ENCODE measurements around the gene DLGAP1. TPM values are rescaled to one million over a fixed set of nuclear protein-coding genes. Genes with fewer than 3 reads are reported as not detected.
A peak's percentile ranks its signal among the peaks of the same experiment; 100 is the strongest.

DLGAP1 gene
- total and polyA plus RNA-seq, 2 experiments from 2014 or later: 17.0 to 48.5 TPM

DNA sequence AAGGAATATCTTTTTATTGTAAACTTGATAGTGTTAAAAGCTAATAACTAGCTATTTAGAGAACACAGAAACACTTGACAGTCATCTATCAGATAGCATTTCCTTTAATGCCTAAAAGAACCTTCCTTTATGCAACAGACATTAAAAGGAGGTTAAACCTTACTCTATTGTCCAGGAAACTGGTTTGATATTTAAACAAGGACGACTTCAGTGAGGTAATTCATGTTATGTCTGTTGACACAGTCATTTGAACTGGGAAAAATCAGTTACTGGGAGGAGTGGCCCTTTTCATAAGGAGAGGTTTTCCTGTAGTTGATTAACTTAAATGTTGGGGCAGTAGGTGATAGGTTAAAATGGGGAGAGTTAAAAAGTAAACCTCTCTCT lies 998.4 kb downstream of the DLGAP1 start:
- ATAC-seq (no peak), DNase-seq (ENCODE audit: low spot score) (no peak)
- Histone ChIP-seq H4K20me1 (replicated peaks; ENCODE audit: insufficient read depth) (no peaks in the 10 kb centered on the region), H3K9me2 (ENCODE audit: insufficient read depth) (no peaks in the 10 kb centered on the region), H3K4me2 (peak overlapping the region; percentile 88; the same call in 1 of the 2 replicates), H3F3A (replicated peaks; ENCODE audit: low read depth) (peaks cover 17% of the 10 kb centered on the region; the same call in 1 of the 2 replicates), H3K4me3 (peak overlapping the region; percentile 20; the same call in 1 of the 2 replicates), H3K27ac (ENCODE audit: low read depth) (peak overlapping the region; percentile 83), H3K79me2 (replicated peaks; ENCODE audit: insufficient read depth) (peaks cover 73% of the 10 kb centered on the region), H3K4me1 (ENCODE audit: insufficient read depth) (peaks cover 57% of the 10 kb centered on the region), H3K36me3 (ENCODE audit: insufficient read depth) (peaks cover 19% of the 10 kb centered on the region; the same call in 1 of the 2 replicates), H3K27me3 (ENCODE audit: insufficient read depth) (no peaks in the 10 kb centered on the region), H2AFZ (no peak overlapping the region)
- TF ChIP-seq ZNF331 (CRISPR knock-in tag; IDR thresholded peaks at IDR 0.05; ENCODE audit: low read depth) (no peak), STAT1 (IDR thresholded peaks at IDR 0.05; ENCODE audit: unreplicated experiment) (no peak), ZNF114 (CRISPR knock-in tag; IDR thresholded peaks at IDR 0.05) (no peak), CREB1 (CRISPR knock-in tag; IDR thresholded peaks at IDR 0.05; ENCODE audit: low read depth) (no peak), EZH2 (IDR thresholded peaks at IDR 0.05; ENCODE audit: low read depth, unreplicated experiment) (no peak), EZH2phosphoT487 (IDR thresholded peaks at IDR 0.05; ENCODE audit: unreplicated experiment) (no peak)
- TF ChIP-seq, protein P1, sequence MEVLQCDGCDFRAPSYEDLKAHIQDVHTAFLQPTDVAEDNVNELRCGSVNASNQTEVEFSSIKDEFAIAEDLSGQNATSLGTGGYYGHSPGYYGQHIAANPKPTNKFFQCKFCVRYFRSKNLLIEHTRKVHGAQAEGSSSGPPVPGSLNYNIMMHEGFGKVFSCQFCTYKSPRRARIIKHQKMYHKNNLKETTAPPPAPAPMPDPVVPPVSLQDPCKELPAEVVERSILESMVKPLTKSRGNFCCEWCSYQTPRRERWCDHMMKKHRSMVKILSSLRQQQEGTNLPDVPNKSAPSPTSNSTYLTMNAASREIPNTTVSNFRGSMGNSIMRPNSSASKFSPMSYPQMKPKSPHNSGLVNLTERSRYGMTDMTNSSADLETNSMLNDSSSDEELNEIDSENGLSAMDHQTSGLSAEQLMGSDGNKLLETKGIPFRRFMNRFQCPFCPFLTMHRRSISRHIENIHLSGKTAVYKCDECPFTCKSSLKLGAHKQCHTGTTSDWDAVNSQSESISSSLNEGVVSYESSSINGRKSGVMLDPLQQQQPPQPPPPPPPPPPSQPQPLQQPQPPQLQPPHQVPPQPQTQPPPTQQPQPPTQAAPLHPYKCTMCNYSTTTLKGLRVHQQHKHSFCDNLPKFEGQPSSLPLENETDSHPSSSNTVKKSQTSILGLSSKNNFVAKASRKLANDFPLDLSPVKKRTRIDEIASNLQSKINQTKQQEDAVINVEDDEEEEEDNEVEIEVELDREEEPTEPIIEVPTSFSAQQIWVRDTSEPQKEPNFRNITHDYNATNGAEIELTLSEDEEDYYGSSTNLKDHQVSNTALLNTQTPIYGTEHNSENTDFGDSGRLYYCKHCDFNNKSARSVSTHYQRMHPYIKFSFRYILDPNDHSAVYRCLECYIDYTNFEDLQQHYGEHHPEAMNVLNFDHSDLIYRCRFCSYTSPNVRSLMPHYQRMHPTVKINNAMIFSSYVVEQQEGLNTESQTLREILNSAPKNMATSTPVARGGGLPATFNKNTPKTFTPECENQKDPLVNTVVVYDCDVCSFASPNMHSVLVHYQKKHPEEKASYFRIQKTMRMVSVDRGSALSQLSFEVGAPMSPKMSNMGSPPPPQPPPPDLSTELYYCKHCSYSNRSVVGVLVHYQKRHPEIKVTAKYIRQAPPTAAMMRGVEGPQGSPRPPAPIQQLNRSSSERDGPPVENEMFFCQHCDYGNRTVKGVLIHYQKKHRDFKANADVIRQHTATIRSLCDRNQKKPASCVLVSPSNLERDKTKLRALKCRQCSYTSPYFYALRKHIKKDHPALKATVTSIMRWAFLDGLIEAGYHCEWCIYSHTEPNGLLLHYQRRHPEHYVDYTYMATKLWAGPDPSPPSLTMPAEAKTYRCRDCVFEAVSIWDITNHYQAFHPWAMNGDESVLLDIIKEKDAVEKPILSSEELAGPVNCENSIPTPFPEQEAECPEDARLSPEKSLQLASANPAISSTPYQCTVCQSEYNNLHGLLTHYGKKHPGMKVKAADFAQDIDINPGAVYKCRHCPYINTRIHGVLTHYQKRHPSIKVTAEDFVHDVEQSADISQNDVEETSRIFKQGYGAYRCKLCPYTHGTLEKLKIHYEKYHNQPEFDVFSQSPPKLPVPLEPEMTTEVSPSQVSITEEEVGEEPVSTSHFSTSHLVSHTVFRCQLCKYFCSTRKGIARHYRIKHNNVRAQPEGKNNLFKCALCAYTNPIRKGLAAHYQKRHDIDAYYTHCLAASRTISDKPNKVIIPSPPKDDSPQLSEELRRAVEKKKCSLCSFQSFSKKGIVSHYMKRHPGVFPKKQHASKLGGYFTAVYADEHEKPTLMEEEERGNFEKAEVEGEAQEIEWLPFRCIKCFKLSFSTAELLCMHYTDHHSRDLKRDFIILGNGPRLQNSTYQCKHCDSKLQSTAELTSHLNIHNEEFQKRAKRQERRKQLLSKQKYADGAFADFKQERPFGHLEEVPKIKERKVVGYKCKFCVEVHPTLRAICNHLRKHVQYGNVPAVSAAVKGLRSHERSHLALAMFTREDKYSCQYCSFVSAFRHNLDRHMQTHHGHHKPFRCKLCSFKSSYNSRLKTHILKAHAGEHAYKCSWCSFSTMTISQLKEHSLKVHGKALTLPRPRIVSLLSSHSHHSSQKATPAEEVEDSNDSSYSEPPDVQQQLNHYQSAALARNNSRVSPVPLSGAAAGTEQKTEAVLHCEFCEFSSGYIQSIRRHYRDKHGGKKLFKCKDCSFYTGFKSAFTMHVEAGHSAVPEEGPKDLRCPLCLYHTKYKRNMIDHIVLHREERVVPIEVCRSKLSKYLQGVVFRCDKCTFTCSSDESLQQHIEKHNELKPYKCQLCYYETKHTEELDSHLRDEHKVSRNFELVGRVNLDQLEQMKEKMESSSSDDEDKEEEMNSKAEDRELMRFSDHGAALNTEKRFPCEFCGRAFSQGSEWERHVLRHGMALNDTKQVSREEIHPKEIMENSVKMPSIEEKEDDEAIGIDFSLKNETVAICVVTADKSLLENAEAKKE (CRISPR knock-in tag; IDR thresholded peaks at IDR 0.05): no peak
- TF ChIP-seq, protein P2, sequence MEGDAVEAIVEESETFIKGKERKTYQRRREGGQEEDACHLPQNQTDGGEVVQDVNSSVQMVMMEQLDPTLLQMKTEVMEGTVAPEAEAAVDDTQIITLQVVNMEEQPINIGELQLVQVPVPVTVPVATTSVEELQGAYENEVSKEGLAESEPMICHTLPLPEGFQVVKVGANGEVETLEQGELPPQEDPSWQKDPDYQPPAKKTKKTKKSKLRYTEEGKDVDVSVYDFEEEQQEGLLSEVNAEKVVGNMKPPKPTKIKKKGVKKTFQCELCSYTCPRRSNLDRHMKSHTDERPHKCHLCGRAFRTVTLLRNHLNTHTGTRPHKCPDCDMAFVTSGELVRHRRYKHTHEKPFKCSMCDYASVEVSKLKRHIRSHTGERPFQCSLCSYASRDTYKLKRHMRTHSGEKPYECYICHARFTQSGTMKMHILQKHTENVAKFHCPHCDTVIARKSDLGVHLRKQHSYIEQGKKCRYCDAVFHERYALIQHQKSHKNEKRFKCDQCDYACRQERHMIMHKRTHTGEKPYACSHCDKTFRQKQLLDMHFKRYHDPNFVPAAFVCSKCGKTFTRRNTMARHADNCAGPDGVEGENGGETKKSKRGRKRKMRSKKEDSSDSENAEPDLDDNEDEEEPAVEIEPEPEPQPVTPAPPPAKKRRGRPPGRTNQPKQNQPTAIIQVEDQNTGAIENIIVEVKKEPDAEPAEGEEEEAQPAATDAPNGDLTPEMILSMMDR (conservative IDR thresholded peaks at IDR 0.05; ENCODE audit: low read depth in 2 of 2): no peak
- Mint-ChIP-seq H3K27ac (peak overlapping the region; percentile 88), H3K4me3 (peak overlapping the region; percentile 54; the same call in 1 of the 3 replicates), H3K27me3 (ENCODE audit: insufficient read depth, low read depth, poor library complexity) (peaks cover 30% of the 10 kb centered on the region), H3K36me3 (ENCODE audit: low read depth) (peaks cover 87% of the 10 kb centered on the region), H3K4me1 (peaks cover 62% of the 10 kb centered on the region), H3K9me3 (peaks cover 10% of the 10 kb centered on the region; the same call in 2 of the 3 replicates)

Data from GM23338 (cell line).